CD14-positive monocyte (primary cell): ENCODE data around the gene SHISAL1. TPM values are rescaled to one million over a fixed set of nuclear protein-coding genes. Genes with fewer than 3 reads are reported as not detected.

Experiments
- DNase-seq, 3 donors: peaks; one replicate each; pipeline ENCODE4 v3.0.0-alpha.2; 2011 to 2022
- H2AFZ ChIP-seq: 2 replicates; pipeline ENCODE4 v1.6.0; 2012; ENCODE audit warnings: mild to moderate bottlenecking, low read depth, low read length, inconsistent platforms; ENCODE audit not compliant: insufficient read depth, poor library complexity, severe bottlenecking
- H3K27ac ChIP-seq, 2 donors: 1 replicate in 1 of 2; 2 replicates in 1 of 2; pipeline ENCODE4 v1.5.1; 2012 to 2013; ENCODE audit warnings: low read length in 2 of 2, control low read depth in 1 of 2, inconsistent platforms in 1 of 2, low read depth in 1 of 2, mild to moderate bottlenecking in 1 of 2
- H3K27me3 ChIP-seq, 2 donors: one replicate each; pipeline versions ENCODE4 v1.6.0 to v1.6.1; 2011 to 2013; ENCODE audit warnings: low read length in 2 of 2; ENCODE audit not compliant: control insufficient read depth in 2 of 2, insufficient read depth in 2 of 2
- H3K36me3 ChIP-seq, 2 donors: replicated peaks in 1 of 2; 1 replicate in 1 of 2; 2 replicates in 1 of 2; pipeline versions ENCODE4 v1.5.1 to v1.6.1; 2012 to 2013; ENCODE audit warnings: low read length in 2 of 2, control low read depth in 1 of 2, inconsistent platforms in 1 of 2, mild to moderate bottlenecking in 1 of 2; ENCODE audit not compliant: insufficient read depth in 2 of 2, control insufficient read depth in 1 of 2
- H3K4me1 ChIP-seq, 2 donors: 1 replicate in 1 of 2; 2 replicates in 1 of 2; pipeline versions ENCODE4 v1.5.1 to v1.6.1; 2012 to 2013; ENCODE audit warnings: low read length in 2 of 2, control low read depth in 1 of 2, inconsistent platforms in 1 of 2, mild to moderate bottlenecking in 1 of 2, moderate library complexity in 1 of 2; ENCODE audit not compliant: insufficient read depth in 2 of 2, control insufficient read depth in 1 of 2
- H3K4me2 ChIP-seq: replicated peaks from 2 replicates; pipeline ENCODE3; 2012; ENCODE audit warnings: low read length, moderate library complexity, mild to moderate bottlenecking; ENCODE audit not compliant: poor library complexity, severe bottlenecking; ENCODE audit errors: extremely low read depth
- H3K4me3 ChIP-seq, 3 experiments: fragments of 200-600 bp in 1 of 3; sonication (generic) in 1 of 3; replicated peaks in 1 of 3; 1 replicate in 2 of 3; 2 replicates in 1 of 3; pipeline ENCODE4 v1.5.1; 2011 to 2013; ENCODE audit warnings: low read length in 3 of 3, mild to moderate bottlenecking in 3 of 3, control low read depth in 2 of 3, low read depth in 2 of 3, inconsistent platforms in 1 of 3, moderate library complexity in 1 of 3
- H3K79me2 ChIP-seq: 2 replicates; pipeline ENCODE4 v1.6.0; 2012; ENCODE audit warnings: mild to moderate bottlenecking, control low read depth, inconsistent platforms, low read length, moderate library complexity; ENCODE audit not compliant: insufficient read depth
- H3K9ac ChIP-seq: 2 replicates; pipeline ENCODE4 v1.6.0; 2017; ENCODE audit warnings: low read length, mild to moderate bottlenecking; ENCODE audit not compliant: insufficient read depth, poor library complexity, severe bottlenecking
- H3K9me3 ChIP-seq, 2 donors: replicated peaks in 1 of 2; 1 replicate in 1 of 2; 2 replicates in 1 of 2; pipeline versions ENCODE4 v1.5.1 to v1.6.1; 2012 to 2013; ENCODE audit warnings: low read length in 2 of 2, control low read depth in 1 of 2; ENCODE audit not compliant: control insufficient read depth in 1 of 2, insufficient read depth in 1 of 2
- H4K20me1 ChIP-seq: 2 replicates; pipeline ENCODE4 v1.6.0; 2012; ENCODE audit warnings: mild to moderate bottlenecking, low read length, control low read depth, moderate library complexity; ENCODE audit not compliant: insufficient read depth
- H3K27ac Mint-ChIP-seq, 7 donors: one replicate each; pipeline ENCODE4 v1.8.0; 2020; ENCODE audit warnings: mild to moderate bottlenecking in 7 of 7, mixed read lengths in 7 of 7, moderate library complexity in 6 of 7, inconsistent platforms in 2 of 7
- H3K27me3 Mint-ChIP-seq, 3 donors: one replicate each; pipeline ENCODE4 v1.8.0; 2021 to 2022; ENCODE audit warnings: low read depth in 3 of 3, mild to moderate bottlenecking in 3 of 3, mixed read lengths in 3 of 3, moderate library complexity in 3 of 3, inconsistent platforms in 1 of 3
- H3K36me3 Mint-ChIP-seq, 2 donors: one replicate each; pipeline ENCODE4 v1.8.0; 2020; ENCODE audit warnings: mixed read lengths in 2 of 2, inconsistent platforms in 1 of 2, mild to moderate bottlenecking in 1 of 2
- H3K4me1 Mint-ChIP-seq: one replicate; pipeline ENCODE4 v1.8.0; 2020; ENCODE audit warnings: mild to moderate bottlenecking, mixed read lengths
- H3K4me3 Mint-ChIP-seq, 2 donors: one replicate each; pipeline ENCODE4 v1.8.0; 2020; ENCODE audit warnings: mild to moderate bottlenecking in 2 of 2, mixed read lengths in 2 of 2, moderate library complexity in 1 of 2
- H3K9me3 Mint-ChIP-seq, 7 donors: one replicate each; pipeline ENCODE4 v1.8.0; 2020 to 2022; ENCODE audit warnings: mixed read lengths in 7 of 7, mild to moderate bottlenecking in 6 of 7, moderate library complexity in 6 of 7, inconsistent platforms in 2 of 7
- WGBS: methylation state at CpG from one replicate; pipeline ENCODE4 v1.1.5; 2013; ENCODE audit warnings: missing lambda C conversion rate; ENCODE audit not compliant: insufficient coverage; 5-methylcytosine and 5-hydroxymethylcytosine counted together
- intact Hi-C, 2 donors: fragments of 100-400 bp; cut with micrococcal nuclease; formaldehyde crosslinking; loops; one replicate each; pipeline versions ENCODE4 v1.15.0 to v1.15.1; 2023
- polyA plus RNA-seq, 3 donors: library from polyadenylated mRNA; depleted of rRNA in 1 of 3; unstranded in 2 of 3; stranded (reverse) in 1 of 3; fragments of 300-500 nt in 2 of 3; fragments of >200 nt in 1 of 3; fragmentation: Illumina TruSeq in 2 of 3; gene quantifications; 1 replicate in 2 of 3; 2 replicates in 1 of 3; pipeline ENCODE4 v1.2.3, GENCODE V29; 2012 to 2021
- TF ChIP-seq, protein P1 (sequence below): fragments of 200-600 bp; IDR thresholded peaks from one replicate; pipeline ENCODE4 v1.8.0; 2022; ENCODE audit warnings: antibody characterized with exemption, mild to moderate bottlenecking

Gene SHISAL1
- polyA plus RNA-seq, 3 donors = not detected

DNA sequence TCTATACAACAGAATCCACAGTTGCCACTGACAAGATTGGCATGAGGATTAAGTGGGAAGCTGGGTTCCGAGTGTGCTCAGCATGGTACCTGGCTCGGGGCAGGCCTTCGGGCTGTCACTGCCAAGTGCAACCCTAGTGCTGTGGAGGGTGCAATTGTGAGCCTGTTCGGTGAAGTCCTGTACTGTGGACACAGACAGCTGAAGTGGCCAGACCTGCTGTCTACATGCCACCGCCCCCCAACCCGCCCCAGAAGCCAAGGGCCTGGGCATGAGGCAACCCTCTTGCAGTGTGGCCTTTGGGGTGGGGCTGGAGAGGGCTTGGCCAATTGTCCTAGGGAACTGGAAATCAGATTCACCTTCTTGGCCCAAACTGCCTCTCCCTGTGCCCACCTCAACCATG lies 15.6 kb upstream of the SHISAL1 start:
- no peaks in the 10 kb centered on the region for H4K20me1 ChIP-seq
- DNase-seq = no peak
- Mint-ChIP-seq H3K27me3 (peaks cover 51 to 67% (median 53%) of the 10 kb centered on the region in 3 donors), H3K36me3 (peaks cover 3% of the 10 kb centered on the region in 2 donors), H3K4me3 (no peak overlapping the region), H3K4me1 (peaks cover 30% of the 10 kb centered on the region), H3K9me3 (peaks cover 0 to 10% (median 6%) of the 10 kb centered on the region in 7 donors), H3K27ac (no peak overlapping the region)
- no peak overlapping the region for H3K9ac ChIP-seq
- no peak overlapping the region for H2AFZ ChIP-seq
- 98% methylated on average over 4 of the region's 6 CpGs for WGBS
- peaks cover 0 to 6% of the 10 kb centered on the region in 2 donors for H3K9me3 ChIP-seq
- H3K4me2 ChIP-seq = no peak overlapping the region
- H3K4me1 ChIP-seq = peaks cover 5 to 31% of the 10 kb centered on the region in 2 donors
- no peak overlapping the region for H3K4me3 ChIP-seq
- TF ChIP-seq, protein P1, sequence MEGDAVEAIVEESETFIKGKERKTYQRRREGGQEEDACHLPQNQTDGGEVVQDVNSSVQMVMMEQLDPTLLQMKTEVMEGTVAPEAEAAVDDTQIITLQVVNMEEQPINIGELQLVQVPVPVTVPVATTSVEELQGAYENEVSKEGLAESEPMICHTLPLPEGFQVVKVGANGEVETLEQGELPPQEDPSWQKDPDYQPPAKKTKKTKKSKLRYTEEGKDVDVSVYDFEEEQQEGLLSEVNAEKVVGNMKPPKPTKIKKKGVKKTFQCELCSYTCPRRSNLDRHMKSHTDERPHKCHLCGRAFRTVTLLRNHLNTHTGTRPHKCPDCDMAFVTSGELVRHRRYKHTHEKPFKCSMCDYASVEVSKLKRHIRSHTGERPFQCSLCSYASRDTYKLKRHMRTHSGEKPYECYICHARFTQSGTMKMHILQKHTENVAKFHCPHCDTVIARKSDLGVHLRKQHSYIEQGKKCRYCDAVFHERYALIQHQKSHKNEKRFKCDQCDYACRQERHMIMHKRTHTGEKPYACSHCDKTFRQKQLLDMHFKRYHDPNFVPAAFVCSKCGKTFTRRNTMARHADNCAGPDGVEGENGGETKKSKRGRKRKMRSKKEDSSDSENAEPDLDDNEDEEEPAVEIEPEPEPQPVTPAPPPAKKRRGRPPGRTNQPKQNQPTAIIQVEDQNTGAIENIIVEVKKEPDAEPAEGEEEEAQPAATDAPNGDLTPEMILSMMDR = no peak
- H3K36me3 ChIP-seq = no peaks in the 10 kb centered on the region
- H3K27ac ChIP-seq = no peak overlapping the region
- peaks cover 20 to 67% of the 10 kb centered on the region in 2 donors for H3K27me3 ChIP-seq
- intact Hi-C loops = no loop called here
- no peaks in the 10 kb centered on the region for H3K79me2 ChIP-seq

DNA sequence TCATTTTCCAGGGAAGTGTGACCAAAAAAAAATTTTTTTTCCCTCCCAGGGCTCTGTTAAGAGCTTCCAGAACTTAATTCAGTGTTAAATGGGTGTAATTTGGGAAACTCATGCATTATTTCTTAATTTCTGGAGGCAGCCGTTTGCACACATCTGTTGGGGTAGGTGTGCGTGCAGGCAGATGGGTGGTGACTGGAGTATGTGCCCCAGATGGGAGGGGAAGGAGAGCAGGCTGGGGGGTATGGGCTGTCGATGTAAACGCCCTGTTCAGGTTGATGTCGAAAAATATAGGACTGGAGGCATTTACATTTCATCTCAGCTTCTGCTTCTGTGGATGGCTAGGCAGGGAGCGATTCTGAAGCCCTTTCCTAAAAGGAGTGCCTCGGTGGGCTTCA lies 13.7 kb upstream of the SHISAL1 start:
- no peak for DNase-seq
- Mint-ChIP-seq H3K4me1 (peaks cover 26% of the 10 kb centered on the region), H3K4me3 (peak overlapping the region; percentile 80 to 97), H3K9me3 (peaks cover 0 to 6% (median 1%) of the 10 kb centered on the region in 7 donors), H3K36me3 (no peaks in the 10 kb centered on the region), H3K27ac (peak overlapping the region in 2 of 7 donors; percentile 10 to 40), H3K27me3 (peaks cover 38 to 69% (median 53%) of the 10 kb centered on the region in 3 donors)
- no peak overlapping the region for H3K27ac ChIP-seq
- H3K4me1 ChIP-seq = peaks cover 5 to 31% of the 10 kb centered on the region in 2 donors
- H3K36me3 ChIP-seq = no peaks in the 10 kb centered on the region
- no peaks in the 10 kb centered on the region for H3K79me2 ChIP-seq
- H2AFZ ChIP-seq = peak overlapping the region; percentile 85
- intact Hi-C loops = no loop called here
- peak overlapping the region; percentile 50 to 81 (median 73) for H3K4me3 ChIP-seq
- H4K20me1 ChIP-seq = no peaks in the 10 kb centered on the region
- 64% methylated on average over 3 of the region's 7 CpGs for WGBS
- peaks cover 12 to 52% of the 10 kb centered on the region in 2 donors for H3K27me3 ChIP-seq
- TF ChIP-seq, protein P1 = no peak
- H3K9ac ChIP-seq = peak overlapping the region; percentile 59
- peak overlapping the region; percentile 77 for H3K4me2 ChIP-seq
- H3K9me3 ChIP-seq = no peaks in the 10 kb centered on the region
